ENCODE results near the gene CCDC178.

Gene CCDC178

DNA sequence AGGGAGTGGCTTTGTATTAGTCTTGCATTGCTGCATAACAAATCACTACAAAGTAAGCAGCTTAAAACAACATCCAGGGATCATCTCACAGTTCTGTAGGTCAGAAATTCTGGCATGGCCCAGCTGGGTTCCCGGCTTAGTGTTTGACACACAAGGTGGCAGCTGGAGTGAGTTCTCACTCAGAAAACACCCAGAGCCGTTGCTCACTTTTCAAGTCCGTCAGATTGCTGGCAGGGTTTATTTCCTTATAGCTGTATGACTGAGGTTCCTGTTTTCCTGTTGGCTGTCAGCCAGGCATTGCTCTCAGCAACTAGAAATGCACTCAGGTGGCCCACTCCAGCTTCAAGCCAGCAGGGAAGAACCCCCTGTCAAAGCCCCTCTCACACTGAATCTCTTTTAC, 324.1 kb downstream of the CCDC178 start:
- no peak for TF ChIP-seq ZFX (IDR thresholded peaks at IDR 0.05)
- TF ChIP-seq CTCF (conservative IDR thresholded peaks at IDR 0.05) = no peak

GRCh38 chr18:33115917-33116316, 324.6 kb downstream of the CCDC178 start:
- no peak overlapping the region for H3K27ac ChIP-seq
- TF ChIP-seq CTCF (conservative IDR thresholded peaks at IDR 0.05) (no peak), ZFX (IDR thresholded peaks at IDR 0.05) (no peak)

More for the DNA sequence above, 324.1 kb downstream of the CCDC178 start:
- H3K27ac ChIP-seq = no peak overlapping the region

DNA sequence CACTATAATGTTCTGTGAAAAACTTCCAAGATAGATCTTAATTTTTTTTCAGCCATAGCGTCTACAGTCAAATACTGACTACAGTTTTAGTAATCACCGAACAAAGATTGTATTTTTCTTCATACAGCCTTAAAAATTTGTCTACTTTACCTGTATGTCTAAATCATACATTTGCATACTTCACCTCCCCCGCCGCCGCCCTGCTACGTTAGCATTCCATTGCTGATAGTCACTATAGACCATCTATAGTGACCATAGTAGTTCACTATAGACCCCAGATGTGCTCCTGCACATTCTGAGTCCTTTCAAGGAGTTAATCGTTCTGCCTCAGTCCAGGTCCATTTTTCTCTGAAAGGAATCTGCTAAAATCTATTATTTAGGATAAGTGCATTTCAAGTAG, 325.0 kb downstream of the CCDC178 start:
- H3K27ac ChIP-seq = no peak overlapping the region
- no peak for TF ChIP-seq ZFX (IDR thresholded peaks at IDR 0.05)
- TF ChIP-seq CTCF (conservative IDR thresholded peaks at IDR 0.05) = no peak

- TF ChIP-seq ZFX (IDR thresholded peaks at IDR 0.05) = no peak
- no peak overlapping the region for H3K27ac ChIP-seq
These were observed 325.8 kb downstream of the CCDC178 start for GRCh38 chr18:33114749-33115148.

- H3K27ac ChIP-seq = no peak overlapping the region
- TF ChIP-seq CTCF (conservative IDR thresholded peaks at IDR 0.05) = no peak
- TF ChIP-seq ZFX (IDR thresholded peaks at IDR 0.05) = no peak
These were observed 327.1 kb downstream of the CCDC178 start for GRCh38 chr18:33113416-33113815.

DNA sequence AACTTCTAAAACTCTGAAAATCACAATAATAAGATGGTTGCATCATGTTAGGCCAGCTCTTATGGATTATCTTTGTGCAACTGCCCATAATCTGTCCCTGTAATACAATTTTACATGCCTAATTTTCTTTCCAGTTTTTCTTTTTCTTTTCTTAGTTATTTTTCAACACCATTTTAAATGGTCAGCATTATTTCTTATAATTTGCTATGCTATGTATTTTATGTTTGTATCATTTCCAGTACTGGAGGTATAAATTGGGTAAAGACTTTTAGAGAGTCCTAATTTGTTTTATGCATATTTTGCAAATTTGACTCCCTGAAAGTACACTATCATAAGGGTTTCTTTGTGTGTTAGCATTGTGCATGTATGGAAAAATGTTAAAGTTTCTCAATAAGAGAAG, 333.0 kb downstream of the CCDC178 start:
- H3K27ac ChIP-seq = no peak overlapping the region
- TF ChIP-seq ZFX (IDR thresholded peaks at IDR 0.05) = no peak
- TF ChIP-seq CTCF (conservative IDR thresholded peaks at IDR 0.05) = no peak

DNA sequence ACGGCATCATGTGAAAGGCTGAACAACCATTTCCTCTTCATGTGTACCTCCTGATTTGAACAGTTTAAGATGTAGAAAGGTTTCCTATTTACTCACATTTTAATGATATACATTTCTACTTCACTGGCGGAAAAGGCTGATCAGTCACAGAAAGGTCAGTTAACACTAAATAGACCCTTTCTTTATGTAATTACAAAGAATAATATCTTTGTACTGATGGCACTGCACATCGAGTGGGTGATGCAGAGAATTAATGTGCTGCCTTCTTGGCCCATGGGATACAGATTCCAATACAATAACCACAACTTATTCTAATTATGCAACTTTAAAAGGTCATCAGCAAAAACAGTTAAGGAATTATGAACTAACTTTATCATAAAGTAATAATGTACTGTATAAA, 339.2 kb downstream of the CCDC178 start:
- no peak overlapping the region for H3K27ac ChIP-seq
- TF ChIP-seq ZFX (IDR thresholded peaks at IDR 0.05) = no peak
- no peak for TF ChIP-seq CTCF (conservative IDR thresholded peaks at IDR 0.05)

DNA sequence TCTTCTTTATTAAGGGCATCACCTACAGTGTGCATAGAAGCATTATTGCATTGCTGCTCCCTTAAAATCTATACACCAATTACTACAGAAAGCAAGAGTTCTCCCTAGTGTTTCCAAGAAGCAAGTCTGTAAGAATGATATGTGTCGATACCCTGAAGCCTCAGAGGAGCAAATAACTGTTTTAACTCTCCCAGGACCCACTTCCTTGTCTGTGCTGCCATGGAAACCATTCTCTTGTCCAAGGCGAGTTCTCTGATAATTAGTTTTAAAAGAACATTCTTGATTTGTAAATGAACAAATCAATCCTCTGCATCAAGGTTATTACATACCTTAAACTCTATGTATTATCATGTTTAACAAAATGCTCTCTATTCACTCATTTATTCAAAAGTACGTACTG, 340.9 kb downstream of the CCDC178 start:
- no peak for TF ChIP-seq ZFX (IDR thresholded peaks at IDR 0.05)
- TF ChIP-seq CTCF (conservative IDR thresholded peaks at IDR 0.05) = no peak
- H3K27ac ChIP-seq = no peak overlapping the region
